ENCODE results near the gene THSD4.

DNA sequence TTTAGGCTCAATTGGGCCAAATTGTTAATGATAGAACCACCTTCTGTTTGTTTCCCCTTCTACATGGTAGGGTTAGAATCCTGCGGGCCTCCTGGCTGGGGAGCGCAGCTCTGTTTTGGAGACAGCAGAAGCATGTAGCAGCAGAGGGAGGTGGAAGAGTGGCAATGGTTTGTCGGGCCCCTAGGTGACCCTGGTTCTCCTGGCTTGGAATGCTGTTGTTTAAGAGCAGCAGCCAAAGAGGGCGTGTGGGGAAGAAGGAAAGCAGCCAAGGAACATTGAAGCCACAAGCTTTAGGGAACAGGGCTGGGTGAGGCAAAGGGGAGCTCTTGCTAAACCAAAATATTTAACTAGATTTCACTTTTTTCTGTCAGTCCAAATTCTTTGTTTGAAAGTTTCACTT lies 481.4 kb downstream of the THSD4 start:
- TF ChIP-seq POLR2A (IDR thresholded peaks at IDR 0.05): no peak
- TF ChIP-seq, protein P1, sequence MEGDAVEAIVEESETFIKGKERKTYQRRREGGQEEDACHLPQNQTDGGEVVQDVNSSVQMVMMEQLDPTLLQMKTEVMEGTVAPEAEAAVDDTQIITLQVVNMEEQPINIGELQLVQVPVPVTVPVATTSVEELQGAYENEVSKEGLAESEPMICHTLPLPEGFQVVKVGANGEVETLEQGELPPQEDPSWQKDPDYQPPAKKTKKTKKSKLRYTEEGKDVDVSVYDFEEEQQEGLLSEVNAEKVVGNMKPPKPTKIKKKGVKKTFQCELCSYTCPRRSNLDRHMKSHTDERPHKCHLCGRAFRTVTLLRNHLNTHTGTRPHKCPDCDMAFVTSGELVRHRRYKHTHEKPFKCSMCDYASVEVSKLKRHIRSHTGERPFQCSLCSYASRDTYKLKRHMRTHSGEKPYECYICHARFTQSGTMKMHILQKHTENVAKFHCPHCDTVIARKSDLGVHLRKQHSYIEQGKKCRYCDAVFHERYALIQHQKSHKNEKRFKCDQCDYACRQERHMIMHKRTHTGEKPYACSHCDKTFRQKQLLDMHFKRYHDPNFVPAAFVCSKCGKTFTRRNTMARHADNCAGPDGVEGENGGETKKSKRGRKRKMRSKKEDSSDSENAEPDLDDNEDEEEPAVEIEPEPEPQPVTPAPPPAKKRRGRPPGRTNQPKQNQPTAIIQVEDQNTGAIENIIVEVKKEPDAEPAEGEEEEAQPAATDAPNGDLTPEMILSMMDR (IDR thresholded peaks at IDR 0.05): no peak
